HepG2 (cell line): ENCODE measurements around the gene ACBD3. TPM values are rescaled to one million over a fixed set of nuclear protein-coding genes. Genes with fewer than 3 reads are reported as not detected.

Experiments used
- AHR ChIP-seq: IDR thresholded peaks from 2 replicates; pipeline ENCODE4 v1.6.1; 2018; ENCODE audit warnings: missing genetic modification reagents, missing compliant biosample characterization
- CREB3 ChIP-seq: sonication (generic); formaldehyde crosslinking; IDR thresholded peaks from 2 replicates; pipeline ENCODE4 v1.5.0; 2020; ENCODE audit warnings: missing genetic modification reagents
- DDIT3 ChIP-seq: sonication (generic); formaldehyde crosslinking; IDR thresholded peaks from 2 replicates; pipeline ENCODE4 v1.4.0; 2020; ENCODE audit warnings: mild to moderate bottlenecking, missing genetic modification reagents
- HCFC1 ChIP-seq: fragments of 150-350 bp; IDR thresholded peaks from 2 replicates; pipeline ENCODE4 v1.6.1; 2014; ENCODE audit warnings: low read depth, low read length
- HOXD1 ChIP-seq: sonication (generic); formaldehyde crosslinking; IDR thresholded peaks from 2 replicates; pipeline ENCODE4 v1.5.0; 2020; ENCODE audit warnings: missing genetic modification reagents
- MYPOP ChIP-seq: sonication (generic); formaldehyde crosslinking; IDR thresholded peaks from 2 replicates; pipeline ENCODE4 v1.8.1; 2023; ENCODE audit warnings: mild to moderate bottlenecking, moderate library complexity, missing genetic modification reagents
- NR2C2 ChIP-seq: sonication (generic); formaldehyde crosslinking; IDR thresholded peaks from 2 replicates; pipeline ENCODE4 v1.4.0; 2020; ENCODE audit warnings: missing genetic modification reagents, mild to moderate bottlenecking, moderate library complexity, borderline replicate concordance
- PCBP2 ChIP-seq: fragments of 200-400 bp; formaldehyde crosslinking; optimal IDR thresholded peaks from 2 replicates; pipeline ENCODE3; 2018; ENCODE audit warnings: low read length, low read depth; ENCODE audit not compliant: poor library complexity, severe bottlenecking
- PHF21A ChIP-seq: sonication (generic); formaldehyde crosslinking; IDR thresholded peaks from 2 replicates; pipeline ENCODE4 v1.5.0; 2020; ENCODE audit warnings: mild to moderate bottlenecking, missing genetic modification reagents
- PRPF4 ChIP-seq: fragments of 200-400 bp; formaldehyde crosslinking; IDR thresholded peaks from 2 replicates; pipeline ENCODE4 v1.6.1; 2016; ENCODE audit warnings: low read length, low read depth; ENCODE audit not compliant: poor library complexity, severe bottlenecking
- RBM39 ChIP-seq: fragments of 200-400 bp; formaldehyde crosslinking; IDR thresholded peaks from one replicate; pipeline ENCODE4 v1.6.1; 2018; ENCODE audit warnings: antibody characterized with exemption, mild to moderate bottlenecking, low read depth, low read length; ENCODE audit not compliant: poor library complexity, severe bottlenecking
- SOX5 ChIP-seq: IDR thresholded peaks from 2 replicates; pipeline ENCODE4 v1.6.1; 2016; ENCODE audit warnings: borderline replicate concordance
- SRF ChIP-seq: IDR thresholded peaks from 2 replicates; pipeline ENCODE4 v1.6.1; 2011; ENCODE audit warnings: mild to moderate bottlenecking, low read depth, low read length, moderate library complexity
- SRSF1 ChIP-seq: fragments of 200-400 bp; formaldehyde crosslinking; optimal IDR thresholded peaks from 2 replicates; pipeline ENCODE3; 2017; ENCODE audit warnings: mild to moderate bottlenecking, low read depth, low read length, moderate library complexity
- SUZ12 ChIP-seq: fragments of 150-350 bp; IDR thresholded peaks from 2 replicates; pipeline ENCODE4 v1.6.1; 2014; ENCODE audit warnings: low read depth, low read length
- TOPORS ChIP-seq: sonication (generic); formaldehyde crosslinking; IDR thresholded peaks from 2 replicates; pipeline ENCODE4 v1.8.0; 2023; ENCODE audit warnings: mild to moderate bottlenecking, missing genetic modification reagents
- XRCC5 ChIP-seq: fragments of 200-400 bp; formaldehyde crosslinking; optimal IDR thresholded peaks from 2 replicates; pipeline ENCODE3; 2017; ENCODE audit warnings: mild to moderate bottlenecking, low read length
- ZFP62 ChIP-seq: sonication (generic); formaldehyde crosslinking; IDR thresholded peaks from 2 replicates; pipeline ENCODE4 v1.4.0; 2020; ENCODE audit warnings: missing genetic modification reagents
- ZFP91 ChIP-seq: sonication (generic); formaldehyde crosslinking; IDR thresholded peaks from 2 replicates; pipeline ENCODE4 v1.9.0; 2022; ENCODE audit warnings: missing genetic modification reagents, mild to moderate bottlenecking, borderline replicate concordance
- ZNF12 ChIP-seq: sonication (generic); formaldehyde crosslinking; IDR thresholded peaks from 2 replicates; pipeline ENCODE4 v1.5.0; 2020; ENCODE audit warnings: missing genetic modification reagents
- ZNF136 ChIP-seq: sonication (generic); formaldehyde crosslinking; IDR thresholded peaks from 2 replicates; pipeline ENCODE4 v1.8.1; 2022; ENCODE audit warnings: low read depth, mild to moderate bottlenecking, moderate library complexity, missing genetic modification reagents
- ZNF564 ChIP-seq: sonication (generic); formaldehyde crosslinking; IDR thresholded peaks from 2 replicates; pipeline ENCODE4 v1.8.1; 2023; ENCODE audit warnings: mild to moderate bottlenecking, missing genetic modification reagents
- ZNF580 ChIP-seq: IDR thresholded peaks from 2 replicates; pipeline ENCODE4 v1.6.1; 2016; ENCODE audit warnings: low read depth, borderline replicate concordance
- ZNF615 ChIP-seq: sonication (generic); formaldehyde crosslinking; IDR thresholded peaks from 2 replicates; pipeline ENCODE4 v1.5.0; 2020; ENCODE audit warnings: mild to moderate bottlenecking, missing genetic modification reagents, borderline replicate concordance
- ZNF644 ChIP-seq: IDR thresholded peaks from 2 replicates; pipeline ENCODE4 v1.6.1; 2016; ENCODE audit warnings: low read depth
- ZNF737 ChIP-seq: sonication (generic); formaldehyde crosslinking; IDR thresholded peaks from 2 replicates; pipeline ENCODE4 v1.5.0; 2020; ENCODE audit warnings: missing genetic modification reagents, mild to moderate bottlenecking, borderline replicate concordance
- polyA plus RNA-seq, 8 experiments: library from polyadenylated mRNA; depleted of rRNA in 3 of 8; stranded (reverse) in 7 of 8; unstranded in 1 of 8; fragments of >200 nt; fragmentation: Illumina TruSeq in 4 of 8; extraction: Trizol in 4 of 8; gene quantifications; 2 replicates each; pipeline versions ENCODE4 v1.2.1 to v1.2.3, GENCODE V29; 2011 to 2016; ENCODE audit warnings: low read depth in 4 of 8, missing spikeins in 1 of 8, mixed read lengths in 1 of 8; ENCODE audit not compliant: insufficient read depth in 1 of 8
- total RNA-seq, 5 experiments: library from RNA; depleted of rRNA; stranded (reverse); fragments of >200 nt; fragmentation: Illumina TruSeq; extraction: Trizol; gene quantifications; 2 replicates each; pipeline ENCODE4 v1.2.3, GENCODE V29; 2016; ENCODE audit warnings: low read depth in 1 of 5

ACBD3 gene
- total and polyA plus RNA-seq, 2 of the 13 experiments (the other 11 are each of a cell fraction or from before 2014, with no cell fraction given), result 24.3 to 39.3 TPM

- TF ChIP-seq MYPOP (CRISPR knock-in tag) (peak; percentile 75; the same call in 1 of the 2 replicates), ZNF12 (CRISPR knock-in tag) (no peak), RBM39 (peak; percentile 78), PHF21A (CRISPR knock-in tag) (peak; percentile 22; the same call in 1 of the 2 replicates), XRCC5 (no peak), ZNF136 (peak; percentile 76; the same call in 1 of the 2 replicates), SRSF1 (peak; percentile 96), ZFP62 (CRISPR knock-in tag) (peak; percentile 65; the same call in 1 of the 2 replicates), AHR (peak; percentile 81; the same call in 1 of the 2 replicates), SOX5 (CRISPR knock-in tag) (peak; percentile 65; the same call in 1 of the 2 replicates), ZNF564 (CRISPR knock-in tag) (no peak), TOPORS (peak; percentile 65), ZNF737 (CRISPR knock-in tag) (no peak), SRF (no peak), PRPF4 (no peak), DDIT3 (CRISPR knock-in tag) (no peak), SUZ12 (no peak), ZNF644 (no peak), ZNF615 (CRISPR knock-in tag) (no peak), CREB3 (CRISPR knock-in tag) (no peak), PCBP2 (no peak), HCFC1 (peak; percentile 55; the same call in 1 of the 2 replicates), NR2C2 (CRISPR knock-in tag) (peak; percentile 99), ZNF580 (CRISPR knock-in tag) (no peak; the same call in 1 of the 2 replicates), ZFP91 (CRISPR knock-in tag) (peak; percentile 81; the same call in 1 of the 2 replicates), HOXD1 (0 out of 2 replicates have a peak, but pooled peaks have one; percentile 63)
Observed at GRCh38 chr1:226186124-226187018, at the start of gene ACBD3 (continued).
